Kidney (tissue), 14 donors: ENCODE measurements around the gene WASF2. TPM values are rescaled to one million over a fixed set of nuclear protein-coding genes. Genes with fewer than 3 reads are reported as not detected.
A peak's percentile ranks its signal among the peaks of the same experiment; 100 is the strongest.

Experiments
- DNase-seq, 5 donors: peaks; one replicate each; pipeline ENCODE4 v3.0.0-alpha.2; 2013 to 2020
- FAIRE-seq: peaks from 2 replicates; lab custom pipeline; 2012; peaks lifted over from hg19 to GRCh38; lab: Jason Lieb, UNC
- H3K27ac ChIP-seq, 2 donors: one replicate each; pipeline ENCODE4 v1.7.0; 2013; ENCODE audit warnings: low read depth in 2 of 2, low read length in 2 of 2, inconsistent platforms in 1 of 2
- H3K27me3 ChIP-seq: one replicate; pipeline ENCODE4 v1.7.1; 2013; ENCODE audit warnings: low read length, inconsistent platforms; ENCODE audit not compliant: control insufficient read depth, insufficient read depth
- H3K36me3 ChIP-seq, 3 donors: one replicate each; pipeline versions ENCODE4 v1.7.0 to v1.7.1; 2013; ENCODE audit warnings: low read length in 3 of 3, control low read depth in 1 of 3, inconsistent platforms in 1 of 3; ENCODE audit not compliant: insufficient read depth in 3 of 3, control insufficient read depth in 2 of 3
- H3K4me1 ChIP-seq, 3 donors: one replicate each; pipeline versions ENCODE4 v1.7.0 to v1.7.1; 2013; ENCODE audit warnings: low read length in 3 of 3, inconsistent platforms in 1 of 3, low read depth in 1 of 3; ENCODE audit not compliant: control insufficient read depth in 2 of 3, insufficient read depth in 2 of 3
- H3K4me3 ChIP-seq, 3 donors: one replicate each; pipeline versions ENCODE4 v1.7.0 to v1.8.1; 2013; ENCODE audit warnings: low read length in 3 of 3, control low read depth in 1 of 3, inconsistent platforms in 1 of 3
- H3K9ac ChIP-seq, 3 donors: one replicate each; pipeline versions ENCODE4 v1.7.0 to v1.7.1; 2013; ENCODE audit warnings: low read length in 3 of 3, control low read depth in 1 of 3, inconsistent platforms in 1 of 3
- H3K9me3 ChIP-seq, 3 donors: one replicate each; pipeline versions ENCODE4 v1.7.0 to v1.7.1; 2013; ENCODE audit warnings: low read length in 3 of 3, control low read depth in 1 of 3, inconsistent platforms in 1 of 3; ENCODE audit not compliant: control insufficient read depth in 2 of 3, insufficient read depth in 1 of 3
- CTCF ChIP-seq: IDR thresholded peaks from 3 replicates; pipeline ENCODE4 v1.5.1; 2012; ENCODE audit warnings: mild to moderate bottlenecking, moderate library complexity, borderline replicate concordance; ENCODE audit not compliant: insufficient read depth; ENCODE audit errors: extremely low read depth
- intact Hi-C: fragments of 100-400 bp; cut with DNase I; formaldehyde crosslinking; loops from one replicate; pipeline ENCODE4 v1.11.1; 2022
- polyA plus RNA-seq: library from polyadenylated mRNA; stranded (reverse); fragments of 350-450 nt; fragmentation: Illumina TruSeq; extraction: RNeasy Lipid Tissue Mini Kit (QIAGEN cat#74804); gene quantifications from one replicate; pipeline ENCODE4 v1.2.3, GENCODE V29; 2014; ENCODE audit warnings: low read depth, low replicate concordance; ENCODE audit not compliant: insufficient read depth
- total RNA-seq: library from RNA; stranded (reverse); fragmentation: NEBNext Ultra II Directional; extraction: Animal tissue kit (Norgen Biotek cat#: 25700); gene quantifications from one replicate; pipeline ENCODE4 v1.2.1, GENCODE V29; 2021
- donor health status: control.
- donor health status: control.
- donor health status: control.
- donor health status: control.
- donor health status: control.
- donor health status: DM: yes; HTN: yes; CAD: no.
- donor health status: Normal renal cell carcinoma (clear cell type).

Gene WASF2
- total and polyA plus RNA-seq, 2 donors from 2014 or later: 23.9 to 159 TPM

- no peak for TF ChIP-seq CTCF
- intact Hi-C loops: loop anchor here (5.0 kb wide), 1 partner anchor 92 kb away; no protein-coding TSS in a partner anchor
- DNase-seq (no peak), FAIRE-seq (no peak)
- no peak overlapping the region for H3K27ac ChIP-seq
- no peak overlapping the region for H3K4me3 ChIP-seq
- no peaks in the 10 kb centered on the region for H3K9me3 ChIP-seq
- H3K4me1 ChIP-seq: peaks cover 5 to 16% (median 10%) of the 10 kb centered on the region in 3 donors
- no peaks in the 10 kb centered on the region for H3K36me3 ChIP-seq
- no peak overlapping the region for H3K9ac ChIP-seq
- no peaks in the 10 kb centered on the region for H3K27me3 ChIP-seq
Observed at GRCh38 chr1:27394282-27394658, 95.7 kb downstream of the WASF2 start.

- no peaks in the 10 kb centered on the region for H3K36me3 ChIP-seq
- no peaks in the 10 kb centered on the region for H3K27me3 ChIP-seq
- H3K9me3 ChIP-seq: no peaks in the 10 kb centered on the region
- no peak overlapping the region for H3K27ac ChIP-seq
- no peak for TF ChIP-seq CTCF
- intact Hi-C loops: loop anchor here (5.0 kb wide), 1 partner anchor 91 kb away; no protein-coding TSS in a partner anchor
- H3K9ac ChIP-seq: no peak overlapping the region
- DNase-seq (no peak), FAIRE-seq (no peak)
- peaks cover under 1 to 16% (median 10%) of the 10 kb centered on the region in 3 donors for H3K4me1 ChIP-seq
- H3K4me3 ChIP-seq: no peak overlapping the region
Observed at GRCh38 chr1:27393641-27394281, 96.2 kb downstream of the WASF2 start.

DNA sequence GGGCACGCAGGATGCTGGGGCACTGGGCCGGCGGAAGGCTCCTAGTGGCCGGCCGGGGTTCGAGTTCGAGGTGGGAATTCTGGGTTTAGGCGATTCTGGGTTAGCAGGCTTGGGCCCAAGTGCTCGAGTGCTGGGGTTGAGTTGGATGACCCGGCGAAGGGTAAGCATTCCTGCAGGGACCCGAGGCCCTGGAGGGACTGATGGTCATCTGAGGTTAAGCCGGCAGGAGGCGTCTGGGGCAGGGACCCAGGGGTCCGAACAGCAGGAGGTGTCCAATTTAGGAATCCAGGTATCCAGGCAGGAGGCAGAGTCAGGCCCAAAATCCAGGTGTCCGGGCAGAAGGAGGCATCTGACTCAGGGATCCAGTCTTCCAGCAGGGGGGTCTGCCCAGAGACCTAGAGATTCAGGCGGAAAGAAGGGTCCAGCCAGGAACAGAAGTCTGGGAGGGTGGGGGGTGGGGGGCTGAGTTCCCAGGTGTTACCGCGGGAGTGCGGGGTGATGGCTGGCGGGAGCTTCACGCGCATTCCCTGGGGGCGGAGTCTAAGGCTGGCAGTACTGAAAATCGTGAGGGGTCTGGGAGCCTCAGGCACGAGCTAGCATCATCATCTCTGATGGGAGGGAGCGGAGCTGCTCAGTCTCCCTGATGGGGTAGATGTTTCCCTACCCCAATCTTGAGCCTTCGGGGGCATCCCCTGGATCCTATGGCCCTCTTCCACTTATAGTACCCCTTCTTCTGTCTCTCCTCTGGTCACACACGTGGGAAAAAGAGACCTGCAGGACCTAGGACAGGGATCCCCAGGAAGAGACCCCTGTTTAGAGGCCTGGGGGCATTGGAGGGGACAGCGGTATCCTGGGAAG lies 97.0 kb downstream of the WASF2 start:
- no peak for FAIRE-seq
- DNase-seq: peak in 1 of 5 donors; percentile 34
- no peaks in the 10 kb centered on the region for H3K36me3 ChIP-seq
- TF ChIP-seq CTCF: no peak
- intact Hi-C loops: loop anchor here (5.0 kb wide), 1 partner anchor 91 kb away; no protein-coding TSS in a partner anchor
- no peaks in the 10 kb centered on the region for H3K27me3 ChIP-seq
- peaks cover 0 to 16% (median 10%) of the 10 kb centered on the region in 3 donors for H3K4me1 ChIP-seq
- no peaks in the 10 kb centered on the region for H3K9me3 ChIP-seq
- H3K9ac ChIP-seq: peak overlapping the region in 2 of 3 donors; percentile 65 to 81
- H3K27ac ChIP-seq: peak overlapping the region in 1 of 2 donors; percentile 37
- H3K4me3 ChIP-seq: peak overlapping the region; percentile 18 to 57 (median 26)
